Ishikawa (cell line): ENCODE results near the gene SCARF2.

ENCODE experiments used
- CEBPB ChIP-seq: IDR thresholded peaks from 2 replicates; pipeline ENCODE4 v1.6.1; 2012
- CREB1 ChIP-seq: IDR thresholded peaks from 2 replicates; pipeline ENCODE4 v1.6.1; 2012; ENCODE audit warnings: low read depth
- EGR1 ChIP-seq: IDR thresholded peaks from 2 replicates; pipeline ENCODE4 v1.6.1; 2012
- EP300 ChIP-seq: IDR thresholded peaks from 2 replicates; pipeline ENCODE4 v1.6.1; 2012; ENCODE audit warnings: borderline replicate concordance
- FOXM1 ChIP-seq: IDR thresholded peaks from 2 replicates; pipeline ENCODE4 v1.6.1; 2012; ENCODE audit warnings: low read depth, borderline replicate concordance
- MAX ChIP-seq: IDR thresholded peaks from 2 replicates; pipeline ENCODE4 v1.6.1; 2012
- NFIC ChIP-seq: IDR thresholded peaks from 2 replicates; pipeline ENCODE4 v1.6.1; 2012
- RAD21 ChIP-seq: IDR thresholded peaks from 2 replicates; pipeline ENCODE4 v1.6.1; 2012; ENCODE audit warnings: low read depth
- REST ChIP-seq: IDR thresholded peaks from 2 replicates; pipeline ENCODE4 v1.6.1; 2012; ENCODE audit warnings: low read depth, mild to moderate bottlenecking
- TAF1 ChIP-seq: IDR thresholded peaks from 2 replicates; pipeline ENCODE4 v1.6.1; 2012; ENCODE audit warnings: low read depth, mild to moderate bottlenecking
- TCF12 ChIP-seq: IDR thresholded peaks from 2 replicates; pipeline ENCODE4 v1.6.1; 2012; ENCODE audit warnings: low read depth
- TEAD4 ChIP-seq: IDR thresholded peaks from 2 replicates; pipeline ENCODE4 v1.6.1; 2012
- YY1 ChIP-seq: IDR thresholded peaks from 2 replicates; pipeline ENCODE4 v1.6.1; 2012; ENCODE audit warnings: low read depth
- ZBTB7A ChIP-seq: IDR thresholded peaks from 2 replicates; pipeline ENCODE4 v1.6.1; 2012; ENCODE audit warnings: low read depth
- TF ChIP-seq, protein P1 (sequence below): IDR thresholded peaks from 2 replicates; pipeline ENCODE4 v1.6.1; 2012

Gene SCARF2

GRCh38 chr22:20440637-20441591, 3.3 kb upstream of the SCARF2 start:
- TF ChIP-seq TCF12 = no peak
- no peak for TF ChIP-seq NFIC
- TF ChIP-seq REST = no peak
- TF ChIP-seq YY1 = no peak

GRCh38 chr22:20439928-20440575, 2.4 kb upstream of the SCARF2 start:
- TF ChIP-seq YY1 = no peak
- TF ChIP-seq CREB1 = no peak
- no peak for TF ChIP-seq MAX
- no peak for TF ChIP-seq NFIC
- TF ChIP-seq, protein P1, sequence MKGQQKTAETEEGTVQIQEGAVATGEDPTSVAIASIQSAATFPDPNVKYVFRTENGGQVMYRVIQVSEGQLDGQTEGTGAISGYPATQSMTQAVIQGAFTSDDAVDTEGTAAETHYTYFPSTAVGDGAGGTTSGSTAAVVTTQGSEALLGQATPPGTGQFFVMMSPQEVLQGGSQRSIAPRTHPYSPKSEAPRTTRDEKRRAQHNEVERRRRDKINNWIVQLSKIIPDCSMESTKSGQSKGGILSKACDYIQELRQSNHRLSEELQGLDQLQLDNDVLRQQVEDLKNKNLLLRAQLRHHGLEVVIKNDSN = no peak
- no peak for TF ChIP-seq EGR1
- TF ChIP-seq ZBTB7A = no peak
- no peak for TF ChIP-seq TCF12
- no peak for TF ChIP-seq FOXM1
- TF ChIP-seq EP300 = no peak
- no peak for TF ChIP-seq TAF1
- no peak for TF ChIP-seq TEAD4
- no peak for TF ChIP-seq CEBPB
- no peak for TF ChIP-seq RAD21
- no peak for TF ChIP-seq REST

DNA sequence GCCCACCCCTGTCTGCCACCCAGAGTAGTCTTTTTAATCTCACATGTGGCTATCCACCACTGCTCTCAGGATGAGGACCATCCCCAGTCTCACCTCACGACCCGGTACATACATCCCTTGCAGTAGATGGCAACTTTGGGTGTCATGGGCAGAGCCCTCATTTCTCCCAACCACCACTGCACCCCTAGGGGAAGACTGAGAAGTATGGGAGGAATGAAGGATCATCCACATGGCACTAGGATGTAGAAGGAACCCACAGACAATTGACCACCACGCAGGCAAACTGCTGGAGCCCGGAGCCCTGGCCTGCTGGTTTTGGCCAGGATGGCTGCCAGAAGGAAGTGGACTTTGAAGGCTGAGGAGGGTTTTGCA, 1.9 kb upstream of the SCARF2 start:
- TF ChIP-seq ZBTB7A = no peak
- no peak for TF ChIP-seq MAX
- TF ChIP-seq TEAD4 = no peak
- TF ChIP-seq TAF1 = no peak
- TF ChIP-seq EGR1 = no peak
- TF ChIP-seq FOXM1 = no peak
- TF ChIP-seq YY1 = no peak
- TF ChIP-seq CEBPB = no peak
- no peak for TF ChIP-seq NFIC
- no peak for TF ChIP-seq TCF12
- TF ChIP-seq, protein P1 = no peak
- no peak for TF ChIP-seq EP300
- no peak for TF ChIP-seq REST
- TF ChIP-seq CREB1 = no peak
- no peak for TF ChIP-seq RAD21
